IMR-90 (cell line): ENCODE measurements around the gene LTB4R2. TPM values are rescaled to one million over a fixed set of nuclear protein-coding genes. Genes with fewer than 3 reads are reported as not detected.

ENCODE experiments used
- ATAC-seq: fragments of 200-7000 bp; cut with Tn5 transposase; 2 replicates; pipeline ENCODE4 v1.9.1; 2020; ENCODE audit warnings: low read depth, mild to moderate bottlenecking, moderate library complexity
- BruUV-seq: library from RNA; stranded (reverse); fragments of 400-500 nt; replicated peaks from 2 replicates; lab custom pipeline; 2021; lab: Mats Ljungman, UMichigan
- CTCF ChIA-PET: fragments of 300-600 bp; formaldehyde crosslinking; extraction: SDS; loops from one replicate; lab custom pipeline; 2021; ENCODE audit warnings: antibody characterized with exemption; lab: Yijun Ruan, JAX
- POLR2A ChIA-PET: fragments of 300-600 bp; sonication (Branson Sonifier 250); formaldehyde crosslinking; loops from one replicate; lab custom pipeline; 2022; ENCODE audit warnings: antibody characterized with exemption; ENCODE audit not compliant: unreplicated experiment; lab: Charles Lee
- DNase-seq: peaks from one replicate; pipeline ENCODE4 v3.0.0; 2013
- H2AFZ ChIP-seq: replicated peaks from 2 replicates; pipeline ENCODE3; 2013; ENCODE audit warnings: low read length, mild to moderate bottlenecking; ENCODE audit not compliant: poor library complexity
- H2AK5ac ChIP-seq: 2 replicates; pipeline ENCODE4 v1.6.1; 2013; ENCODE audit warnings: low read depth, low read length, inconsistent platforms
- H2AK9ac ChIP-seq: replicated peaks from 2 replicates; pipeline ENCODE3; 2013; ENCODE audit warnings: mild to moderate bottlenecking, low read depth, low read length, moderate library complexity; ENCODE audit not compliant: poor library complexity
- H2BK120ac ChIP-seq: 2 replicates; pipeline ENCODE4 v1.6.1; 2013; ENCODE audit warnings: low read depth, low read length, inconsistent platforms
- H2BK15ac ChIP-seq: 3 replicates; pipeline ENCODE4 v1.6.1; 2013; ENCODE audit warnings: low read depth, low read length, inconsistent platforms
- H2BK20ac ChIP-seq: 2 replicates; pipeline ENCODE4 v1.6.1; 2013; ENCODE audit warnings: low read depth, mild to moderate bottlenecking, inconsistent platforms, low read length, moderate library complexity
- H2BK5ac ChIP-seq: 2 replicates; pipeline ENCODE4 v1.6.1; 2013; ENCODE audit warnings: mild to moderate bottlenecking, low read depth, low read length, inconsistent platforms; ENCODE audit not compliant: poor library complexity, severe bottlenecking
- H3K14ac ChIP-seq: replicated peaks from 2 replicates; pipeline ENCODE4 v1.6.1; 2013; ENCODE audit warnings: low read depth, low read length, inconsistent platforms
- H3K18ac ChIP-seq: 2 replicates; pipeline ENCODE4 v1.6.1; 2013; ENCODE audit warnings: low read depth, low read length, control low read depth
- H3K23ac ChIP-seq: 2 replicates; pipeline ENCODE4 v1.6.1; 2013; ENCODE audit warnings: low read depth, low read length, inconsistent platforms
- H3K27ac ChIP-seq: 2 replicates; pipeline ENCODE4 v1.5.1; 2013; ENCODE audit warnings: mild to moderate bottlenecking, control low read depth, low read length; ENCODE audit not compliant: insufficient read depth
- H3K27me3 ChIP-seq: 2 replicates; pipeline ENCODE4 v1.6.1; 2013; ENCODE audit warnings: low read length; ENCODE audit not compliant: control insufficient read depth, insufficient read depth
- H3K36me3 ChIP-seq: 2 replicates; pipeline ENCODE4 v1.6.1; 2013; ENCODE audit warnings: low read length, mixed read lengths; ENCODE audit not compliant: control insufficient read depth, insufficient read depth
- H3K4ac ChIP-seq: 2 replicates; pipeline ENCODE4 v1.6.1; 2013; ENCODE audit warnings: low read depth, low read length, inconsistent platforms
- H3K4me1 ChIP-seq: 2 replicates; pipeline ENCODE4 v1.6.1; 2013; ENCODE audit warnings: low read length, mixed read lengths; ENCODE audit not compliant: control insufficient read depth, insufficient read depth
- H3K4me2 ChIP-seq: 2 replicates; pipeline ENCODE4 v1.6.1; 2013; ENCODE audit warnings: low read depth, mild to moderate bottlenecking, control low read depth, low read length, moderate library complexity
- H3K4me3 ChIP-seq: 2 replicates; pipeline ENCODE4 v1.5.1; 2013; ENCODE audit warnings: low read depth, mild to moderate bottlenecking, control low read depth, low read length, moderate library complexity; ENCODE audit not compliant: insufficient read depth
- H3K56ac ChIP-seq: 2 replicates; pipeline ENCODE4 v1.6.1; 2013; ENCODE audit warnings: low read length, inconsistent platforms; ENCODE audit not compliant: insufficient read depth; ENCODE audit errors: extremely low read depth
- H3K79me1 ChIP-seq, 2 experiments: 2 replicates each; pipeline ENCODE4 v1.6.1; 2013; ENCODE audit warnings: low read length in 2 of 2, inconsistent platforms in 1 of 2, low read depth in 1 of 2
- H3K9ac ChIP-seq: 2 replicates; pipeline ENCODE4 v1.6.1; 2013; ENCODE audit warnings: low read depth, low read length, control low read depth
- H3K9me1 ChIP-seq: 2 replicates; pipeline ENCODE4 v1.6.1; 2013; ENCODE audit warnings: low read length, inconsistent platforms; ENCODE audit not compliant: insufficient read depth
- H3K9me3 ChIP-seq: 2 replicates; pipeline ENCODE4 v1.6.1; 2013; ENCODE audit warnings: low read length; ENCODE audit not compliant: control insufficient read depth, insufficient read depth
- H4K20me1 ChIP-seq: 2 replicates; pipeline ENCODE4 v1.6.1; 2013; ENCODE audit warnings: low read length, inconsistent platforms; ENCODE audit not compliant: insufficient read depth
- H4K5ac ChIP-seq: 2 replicates; pipeline ENCODE4 v1.6.1; 2013; ENCODE audit warnings: mild to moderate bottlenecking, low read depth, low read length, control low read depth
- H4K8ac ChIP-seq, 2 experiments: 2 replicates each; pipeline ENCODE4 v1.6.1; 2013; ENCODE audit warnings: low read depth in 2 of 2, low read length in 2 of 2, control low read depth in 1 of 2, inconsistent platforms in 1 of 2
- H4K91ac ChIP-seq: 2 replicates; pipeline ENCODE4 v1.6.1; 2013; ENCODE audit warnings: low read depth, low read length, inconsistent platforms; ENCODE audit not compliant: insufficient read depth
- FOS ChIP-seq: fragments of 150-350 bp; IDR thresholded peaks from 2 replicates; pipeline ENCODE4 v1.6.1; 2016; ENCODE audit warnings: low read depth, low read length
- WGBS, 2 experiments: methylation state at CpG; one replicate each; pipeline versions ENCODE4 v1.1.5 to v1.1.7; 2013; ENCODE audit warnings: missing lambda C conversion rate in 2 of 2; ENCODE audit not compliant: insufficient read length in 1 of 2; ENCODE audit errors: extremely low coverage in 2 of 2; 5-methylcytosine and 5-hydroxymethylcytosine counted together
- dilution Hi-C: fragments of 300-500 bp; cut with HindIII; formaldehyde crosslinking; loops from one replicate; pipeline ENCODE4 v1.14.3; 2018; ENCODE audit warnings: low sequenced_read_pairs; ENCODE audit not compliant: unreplicated experiment
- in situ Hi-C: fragments of 300-500 bp; cut with MboI; formaldehyde crosslinking; loops from 3 replicates; pipeline ENCODE4 v1.14.3; 2019; ENCODE audit warnings: low sequenced_read_pairs, inconsistent platforms, mixed read lengths
- intact Hi-C: fragments of 100-400 bp; cut with micrococcal nuclease; formaldehyde crosslinking; loops from 2 replicates; pipeline ENCODE4 v1.10.0; 2022
- polyA plus RNA-seq, 3 experiments: library from polyadenylated mRNA; depleted of rRNA; stranded (reverse); fragments of >200 nt; gene quantifications; 2 replicates each; pipeline ENCODE4 v1.2.3, GENCODE V29; 2012; ENCODE audit warnings: low replicate concordance in 1 of 3
- total RNA-seq: library from RNA; depleted of rRNA; stranded (reverse); fragments of >200 nt; gene quantifications from 2 replicates; pipeline ENCODE4 v1.2.3, GENCODE V29; 2012

LTB4R2 gene
- total and polyA plus RNA-seq, 2 of the 4 experiments (the other 2 are of a cell fraction) = 0.72 to 1.7 TPM

GRCh38 chr14:24337824-24338175, 27.9 kb downstream of the LTB4R2 start:
- Histone ChIP-seq H2BK20ac (no peak overlapping the region), H3K27me3 (peaks cover 88% of the 10 kb centered on the region), H3K9me1 (no peaks in the 10 kb centered on the region), H3K4ac (no peak overlapping the region), H3K79me1 (no peaks in the 10 kb centered on the region), H4K20me1 (no peaks in the 10 kb centered on the region), H3K14ac (no peak overlapping the region), H3K9me3 (no peaks in the 10 kb centered on the region; the same call in 1 of the 2 replicates), H3K4me3 (no peak overlapping the region), H3K4me2 (no peak overlapping the region), H4K5ac (no peak overlapping the region), H3K9ac (no peak overlapping the region), H3K18ac (no peak overlapping the region), H2AK5ac (no peak overlapping the region), H2AK9ac (no peak overlapping the region), H2BK120ac (no peak overlapping the region), H3K36me3 (no peaks in the 10 kb centered on the region), H3K56ac (no peak overlapping the region), H3K23ac (no peak overlapping the region), H2BK5ac (no peak overlapping the region), H3K27ac (no peak overlapping the region), H4K91ac (no peak overlapping the region), H3K4me1 (peaks cover 3% of the 10 kb centered on the region; the same call in 1 of the 2 replicates), H4K8ac (no peak overlapping the region), H2BK15ac (no peak overlapping the region), H2AFZ (no peak overlapping the region)
- no TSS peak for BruUV-seq
- no peak for ATAC-seq
- ChIA-PET POLR2A (no interaction called here), CTCF (interaction anchor here (0.7 kb wide), 1 partner anchor 29 kb away, joined by 3 read pairs; the partner anchor contains the start of gene CIDEB)
- TF ChIP-seq FOS = no peak
- no peak for DNase-seq
- in situ Hi-C loops (no loop called here), dilution Hi-C loops (no loop called here), intact Hi-C loops (no loop called here)
- WGBS, 2 experiments = 83% methylated on average over 6 of the region's 8 CpGs; no CpG with 5 or more reads in 1 of the 2 experiments
